Right lobe of liver (tissue), 6 donors: ENCODE results near the gene PADI2. TPM values are rescaled to one million over a fixed set of nuclear protein-coding genes. Genes with fewer than 3 reads are reported as not detected.

ENCODE experiments used
- ATAC-seq, 4 donors: fragments of 200-7000 bp; cut with Tn5 transposase; one replicate each; pipeline ENCODE4 v1.9.1; 2020; ENCODE audit warnings: mild to moderate bottlenecking in 4 of 4, moderate library complexity in 4 of 4
- DNase-seq, 3 donors: peaks; one replicate each; pipeline ENCODE4 v3.0.0-alpha.2; 2020
- H3K27ac ChIP-seq, 3 donors: fragments of 200-600 bp; one replicate each; pipeline ENCODE4 v1.8.0; 2022
- H3K27me3 ChIP-seq, 2 donors: fragments of 200-600 bp; one replicate each; pipeline ENCODE4 v1.8.0; 2022
- H3K36me3 ChIP-seq, 4 donors: fragments of 200-600 bp; sonication (generic) in 1 of 4; one replicate each; pipeline versions ENCODE4 v1.5.1 to v1.8.0; 2017 to 2022; ENCODE audit warnings: control low read depth in 1 of 4
- H3K4me1 ChIP-seq, 4 donors: fragments of 200-600 bp; sonication (generic) in 1 of 4; one replicate each; pipeline versions ENCODE4 v1.5.1 to v1.8.0; 2017 to 2022; ENCODE audit warnings: control low read depth in 1 of 4
- H3K4me3 ChIP-seq, 3 donors: fragments of 200-600 bp; one replicate each; pipeline ENCODE4 v1.8.0; 2022
- H3K9me3 ChIP-seq, 4 donors: fragments of 200-600 bp; sonication (generic) in 1 of 4; one replicate each; pipeline versions ENCODE4 v1.5.1 to v1.8.0; 2017 to 2022; ENCODE audit warnings: control low read depth in 1 of 4
- CTCF ChIP-seq, 4 donors: fragments of 200-600 bp in 3 of 4; fragments of 450-650 bp in 1 of 4; IDR thresholded peaks; one replicate each; pipeline versions ENCODE4 v1.5.1 to v1.8.0; 2016 to 2022; ENCODE audit warnings: antibody characterized with exemption in 4 of 4, mild to moderate bottlenecking in 2 of 4
- POLR2A ChIP-seq: fragments of 450-650 bp; IDR thresholded peaks from one replicate; pipeline ENCODE4 v1.6.1; 2017; ENCODE audit warnings: antibody characterized with exemption, mild to moderate bottlenecking
- whole genome bisulfite sequencing: methylation state at CpG from one replicate; pipeline ENCODE4 v1.1.6; 2018; ENCODE audit warnings: low coverage, low lambda C conversion rate; ENCODE audit not compliant: insufficient coverage; ENCODE audit errors: missing lambda C conversion rate; 5-methylcytosine and 5-hydroxymethylcytosine counted together
- intact Hi-C, 2 donors: fragments of 100-400 bp; cut with DNase I; formaldehyde crosslinking; loops; one replicate each; pipeline versions ENCODE4 v1.11.2 to v1.14.1; 2022
- total RNA-seq, 6 experiments: library from RNA; depleted of rRNA in 2 of 6; stranded (reverse); fragments of >200 nt in 2 of 6; fragmentation: NEBNext Ultra II Directional in 3 of 6; extraction: Animal tissue kit (Norgen Biotek cat#: 25700) in 3 of 6; gene quantifications; one replicate each; pipeline versions ENCODE4 v1.1.0 to v1.2.4, GENCODE V29; 2016 to 2023
- donor health status: DM: no; HTN: yes; CAD: no.
- donor health status: DM: no; HTN: no; CAD: no.
- donor health status: DM: no; HTN: no; CAD: no.
- donor health status: DM: no; HTN: yes; CAD: no.
- donor health status: DM: no; HTN: yes; CAD: no.

PADI2 gene
- total RNA-seq, 6 experiments from 2014 or later = 0.20 to 1.4 (median 0.78) TPM

GRCh38 chr1:17134034-17134433 is 14.8 kb upstream of the PADI2 start:
- Histone ChIP-seq H3K4me1 (no peaks in the 10 kb centered on the region), H3K4me3 (no peak overlapping the region), H3K9me3 (no peaks in the 10 kb centered on the region), H3K27ac (no peak overlapping the region), H3K27me3 (no peaks in the 10 kb centered on the region), H3K36me3 (no peaks in the 10 kb centered on the region)
- WGBS = 44% methylated on average over 2 of the region's 4 CpGs
- no peak for DNase-seq
- intact Hi-C loops = loop anchor here in 1 of 2 donors (5.0 kb wide), 1 partner anchor 98 kb away; no protein-coding TSS in a partner anchor
- no peak for TF ChIP-seq CTCF (IDR thresholded peaks at IDR 0.05)
- no peak for TF ChIP-seq POLR2A
- no peak for ATAC-seq

- Histone ChIP-seq H3K9me3 (no peaks in the 10 kb centered on the region), H3K4me3 (no peak overlapping the region), H3K4me1 (peaks cover 0 to 3% (median 0%) of the 10 kb centered on the region in 4 donors), H3K27ac (no peak overlapping the region), H3K36me3 (no peaks in the 10 kb centered on the region), H3K27me3 (no peaks in the 10 kb centered on the region)
- WGBS = 66% methylated on average over 3 of the region's 3 CpGs
- intact Hi-C loops = loop anchor here in 1 of 2 donors (5.0 kb wide), 1 partner anchor 102 kb away; no protein-coding TSS in a partner anchor
- DNase-seq (no peak), ATAC-seq (no peak)
- no peak for TF ChIP-seq CTCF (IDR thresholded peaks at IDR 0.05)
- no peak for TF ChIP-seq POLR2A
These were observed 10.9 kb upstream of the PADI2 start for GRCh38 chr1:17130138-17130635.

DNA sequence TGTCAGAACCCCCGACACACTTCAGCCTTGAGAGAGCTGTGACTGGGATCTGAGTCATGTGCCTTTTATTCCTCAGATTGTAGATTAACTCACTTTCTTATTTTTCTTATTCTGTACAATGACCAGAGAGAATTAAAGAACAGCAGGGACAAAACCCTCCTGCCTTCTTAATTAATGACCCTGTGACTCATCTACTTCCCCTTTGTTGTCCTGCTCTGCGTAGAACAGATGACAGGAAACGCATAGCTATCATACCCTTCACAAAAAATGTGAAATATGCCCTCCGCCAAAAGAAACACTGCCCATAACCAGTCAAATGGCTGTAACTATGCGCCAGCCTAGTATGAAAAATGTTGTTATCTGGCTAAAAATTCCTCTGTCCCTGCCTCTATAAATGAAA is 9.1 kb upstream of the PADI2 start:
- Histone ChIP-seq H3K4me1 (peaks cover 0 to 3% (median 0%) of the 10 kb centered on the region in 4 donors), H3K27ac (peak overlapping the region; percentile 4 to 26 (median 19)), H3K27me3 (no peaks in the 10 kb centered on the region), H3K9me3 (no peaks in the 10 kb centered on the region), H3K4me3 (no peak overlapping the region), H3K36me3 (no peaks in the 10 kb centered on the region)
- DNase-seq (no peak), ATAC-seq (peak; percentile 35 to 60 (median 48))
- intact Hi-C loops = loop anchor here in 1 of 2 donors (5.0 kb wide), 2 partner anchors 66 to 99 kb away; no protein-coding TSS in a partner anchor
- TF ChIP-seq POLR2A = no peak
- TF ChIP-seq CTCF (IDR thresholded peaks at IDR 0.05) = no peak
- 32% methylated on average over 5 of the region's 5 CpGs for WGBS

GRCh38 chr1:17125756-17126237 is 6.5 kb upstream of the PADI2 start:
- Histone ChIP-seq H3K9me3 (no peaks in the 10 kb centered on the region), H3K36me3 (no peaks in the 10 kb centered on the region), H3K27ac (no peak overlapping the region), H3K4me3 (no peak overlapping the region), H3K4me1 (peaks cover 0 to 3% (median 0%) of the 10 kb centered on the region in 4 donors), H3K27me3 (no peaks in the 10 kb centered on the region)
- ATAC-seq = peak; percentile 93 to 97 (median 94)
- TF ChIP-seq POLR2A (no peak), CTCF (IDR thresholded peaks at IDR 0.05) (peak; percentile 97 to 99 (median 97))
- DNase-seq = peak; percentile 90 to 92 (median 90)
- WGBS = 33% methylated on average over 4 of the region's 16 CpGs
- intact Hi-C loops = loop anchor here in 1 of 2 donors (5.0 kb wide), 2 partner anchors 63 to 102 kb away; no protein-coding TSS in a partner anchor
